H1 (cell line): ENCODE results near the gene IZUMO2. TPM values are rescaled to one million over a fixed set of nuclear protein-coding genes. Genes with fewer than 3 reads are reported as not detected.

ENCODE experiments used
- CTCF ChIA-PET: fragments of 300-600 bp; sonication (Branson Sonifier 250); formaldehyde crosslinking; loops from one replicate; lab custom pipeline; 2021; ENCODE audit not compliant: partially characterized antibody; lab: Charles Lee
- POLR2A ChIA-PET: fragments of 300-600 bp; sonication (Branson Sonifier 250); formaldehyde crosslinking; loops from one replicate; lab custom pipeline; 2021; ENCODE audit warnings: inconsistent platforms; ENCODE audit not compliant: partially characterized antibody; lab: Charles Lee
- DNase-seq, 2 experiments: peaks; one replicate each; pipeline versions ENCODE4 v3.0.0 to v3.0.0-alpha.2; 2010 to 2022; ENCODE audit warnings: low spot score in 2 of 2, low read depth in 1 of 2, mixed read lengths in 1 of 2
- FAIRE-seq: peaks from 2 replicates; lab custom pipeline; 2011; peaks lifted over from hg19 to GRCh38; lab: Jason Lieb, UNC
- H2AFZ ChIP-seq: 2 replicates; pipeline ENCODE4 v1.8.1; 2012; ENCODE audit warnings: low read length, inconsistent platforms
- H2AK5ac ChIP-seq: 2 replicates; pipeline ENCODE4 v1.6.1; 2013; ENCODE audit warnings: low read depth, low read length
- H2BK120ac ChIP-seq: replicated peaks from 2 replicates; pipeline ENCODE3; 2013; ENCODE audit warnings: low read depth, low read length, inconsistent platforms
- H2BK12ac ChIP-seq: 2 replicates; pipeline ENCODE4 v1.6.1; 2013; ENCODE audit warnings: low read depth, low read length
- H2BK15ac ChIP-seq: 2 replicates; pipeline ENCODE4 v1.6.1; 2013; ENCODE audit warnings: low read length
- H2BK20ac ChIP-seq: 2 replicates; pipeline ENCODE4 v1.6.1; 2013; ENCODE audit warnings: low read length
- H2BK5ac ChIP-seq: 2 replicates; pipeline ENCODE4 v1.6.1; 2013; ENCODE audit warnings: low read depth, low read length
- H3K14ac ChIP-seq: 2 replicates; pipeline ENCODE4 v1.6.1; 2013; ENCODE audit warnings: inconsistent platforms; ENCODE audit not compliant: insufficient read length
- H3K18ac ChIP-seq: 2 replicates; pipeline ENCODE4 v1.6.1; 2013; ENCODE audit warnings: low read length; ENCODE audit errors: extremely low read depth
- H3K23ac ChIP-seq: 2 replicates; pipeline ENCODE4 v1.6.1; 2013; ENCODE audit warnings: inconsistent platforms; ENCODE audit not compliant: insufficient read length
- H3K23me2 ChIP-seq: 2 replicates; pipeline ENCODE4 v1.6.1; 2013; ENCODE audit warnings: low read depth, low read length
- H3K27ac ChIP-seq: 2 replicates; pipeline ENCODE4 v1.6.1; 2011; ENCODE audit warnings: low read depth, low read length, inconsistent platforms
- H3K27me3 ChIP-seq, 4 experiments: replicated peaks in 1 of 4; 1 replicate in 1 of 4; 2 replicates in 3 of 4; pipeline versions ENCODE4 v1.6.1 to v1.8.1; 2011 to 2013; ENCODE audit warnings: low read length in 3 of 4, mild to moderate bottlenecking in 3 of 4, inconsistent platforms in 2 of 4, mixed read lengths in 2 of 4, moderate library complexity in 1 of 4; ENCODE audit not compliant: control insufficient read depth in 3 of 4, insufficient read depth in 3 of 4; ENCODE audit errors: extremely low read depth in 1 of 4
- H3K36me3 ChIP-seq, 4 experiments: 2 replicates each; pipeline versions ENCODE4 v1.6.1 to v1.8.1; 2011 to 2013; ENCODE audit warnings: mild to moderate bottlenecking in 4 of 4, low read length in 3 of 4, moderate library complexity in 2 of 4, control low read depth in 1 of 4, inconsistent platforms in 1 of 4; ENCODE audit not compliant: insufficient read depth in 4 of 4, control insufficient read depth in 2 of 4
- H3K4ac ChIP-seq: replicated peaks from 2 replicates; pipeline ENCODE3; 2013; ENCODE audit warnings: low read length, low read depth, mixed read lengths, inconsistent platforms; ENCODE audit not compliant: insufficient read length
- H3K4me1 ChIP-seq, 4 experiments: replicated peaks in 1 of 4; 1 replicate in 1 of 4; 2 replicates in 3 of 4; pipeline versions ENCODE4 v1.6.1 to v1.8.1; 2011 to 2013; ENCODE audit warnings: low read length in 3 of 4, inconsistent platforms in 2 of 4, mixed read lengths in 1 of 4; ENCODE audit not compliant: insufficient read depth in 4 of 4, control insufficient read depth in 3 of 4
- H3K4me2 ChIP-seq, 2 experiments: 2 replicates each; pipeline versions ENCODE4 v1.6.1 to v1.8.1; 2011 to 2013; ENCODE audit warnings: low read depth in 2 of 2, low read length in 2 of 2, control low read depth in 1 of 2, inconsistent platforms in 1 of 2, mild to moderate bottlenecking in 1 of 2; ENCODE audit not compliant: insufficient read depth in 1 of 2
- H3K4me3 ChIP-seq, 4 experiments: fragments of 200-600, 300-600 bp in 1 of 4; sonication (generic), shearing (Covaris generic), sonication (Bioruptor Twin) in 1 of 4; 2 replicates each; pipeline versions ENCODE4 v1.5.1 to v1.8.1; 2011 to 2016; ENCODE audit warnings: low read length in 4 of 4, low read depth in 3 of 4, control low read depth in 2 of 4, inconsistent platforms in 2 of 4, mild to moderate bottlenecking in 2 of 4, mixed read lengths in 1 of 4, moderate library complexity in 1 of 4; ENCODE audit not compliant: insufficient read depth in 2 of 4; ENCODE audit errors: extremely low read depth in 1 of 4
- H3K56ac ChIP-seq: replicated peaks from 2 replicates; pipeline ENCODE3; 2013; ENCODE audit warnings: low read depth, mild to moderate bottlenecking, mixed read lengths, low read length, inconsistent platforms; ENCODE audit not compliant: insufficient read length
- H3K79me1 ChIP-seq: 2 replicates; pipeline ENCODE4 v1.6.1; 2013; ENCODE audit warnings: low read depth, low read length, control low read depth
- H3K79me2 ChIP-seq, 2 experiments: 2 replicates each; pipeline versions ENCODE4 v1.6.1 to v1.8.1; 2012 to 2013; ENCODE audit warnings: low read length in 2 of 2, mild to moderate bottlenecking in 2 of 2, inconsistent platforms in 1 of 2; ENCODE audit not compliant: insufficient read depth in 2 of 2, control insufficient read depth in 1 of 2
- H3K9ac ChIP-seq, 4 experiments: replicated peaks in 1 of 4; 1 replicate in 1 of 4; 2 replicates in 3 of 4; pipeline versions ENCODE4 v1.6.1 to v1.8.1; 2011 to 2013; ENCODE audit warnings: low read depth in 3 of 4, low read length in 3 of 4, control low read depth in 2 of 4, mild to moderate bottlenecking in 2 of 4, moderate library complexity in 2 of 4, inconsistent platforms in 1 of 4; ENCODE audit errors: extremely low read depth in 1 of 4
- H3K9me3 ChIP-seq, 2 experiments: 2 replicates each; pipeline versions ENCODE4 v1.6.1 to v1.8.1; 2012 to 2013; ENCODE audit warnings: mild to moderate bottlenecking in 2 of 2, moderate library complexity in 2 of 2, control low read depth in 1 of 2, inconsistent platforms in 1 of 2, low read depth in 1 of 2, low read length in 1 of 2, mixed read lengths in 1 of 2; ENCODE audit not compliant: insufficient read depth in 2 of 2
- H4K20me1 ChIP-seq, 2 experiments: replicated peaks in 1 of 2; 2 replicates each; pipeline versions ENCODE3 to v1.8.1; 2011 to 2013; ENCODE audit warnings: inconsistent platforms in 2 of 2, low read length in 2 of 2, mild to moderate bottlenecking in 1 of 2; ENCODE audit not compliant: insufficient read depth in 2 of 2, control insufficient read depth in 1 of 2
- H4K5ac ChIP-seq: 2 replicates; pipeline ENCODE4 v1.6.1; 2013; ENCODE audit warnings: low read length, low read depth, mixed read lengths, inconsistent platforms; ENCODE audit not compliant: insufficient read length
- H4K8ac ChIP-seq: 2 replicates; pipeline ENCODE4 v1.8.0; 2013; ENCODE audit warnings: mild to moderate bottlenecking, moderate library complexity, low read length, inconsistent platforms; ENCODE audit not compliant: insufficient read depth; ENCODE audit errors: extremely low read depth
- H4K91ac ChIP-seq: replicated peaks from 2 replicates; pipeline ENCODE3; 2013; ENCODE audit warnings: low read length, mixed read lengths, inconsistent platforms; ENCODE audit not compliant: insufficient read length
- BCL11A ChIP-seq, 2 experiments: IDR thresholded peaks; one replicate each; pipeline ENCODE4 v1.6.1; 2011; ENCODE audit warnings: low read depth in 2 of 2, low read length in 2 of 2, mild to moderate bottlenecking in 2 of 2
- BRCA1 ChIP-seq: IDR thresholded peaks from 2 replicates; pipeline ENCODE4 v1.6.1; 2012; ENCODE audit warnings: low read depth, low read length, improper control_type of control experiment
- GABPA ChIP-seq: IDR thresholded peaks from 2 replicates; pipeline ENCODE4 v1.6.1; 2011; ENCODE audit warnings: mild to moderate bottlenecking, low read length, moderate library complexity, borderline replicate concordance; ENCODE audit not compliant: insufficient read depth
- GTF2F1 ChIP-seq: IDR thresholded peaks from 2 replicates; pipeline ENCODE4 v1.6.1; 2012; ENCODE audit warnings: low read depth, low read length, improper control_type of control experiment, borderline replicate concordance
- KDM1A ChIP-seq: fragments of 200-600, 300-600 bp; sonication (generic); IDR thresholded peaks from 2 replicates; pipeline ENCODE4 v1.7.1; 2016; ENCODE audit warnings: mild to moderate bottlenecking, low read length, borderline replicate concordance
- POLR2AphosphoS5 ChIP-seq: IDR thresholded peaks from 2 replicates; pipeline ENCODE4 v1.6.1; 2011; ENCODE audit warnings: low read depth, low read length
- SAP30 ChIP-seq: fragments of 300-600 bp; sonication (generic); IDR thresholded peaks from 2 replicates; pipeline ENCODE4 v1.7.1; 2012; ENCODE audit warnings: low read length, moderate library complexity, mild to moderate bottlenecking, inconsistent platforms; ENCODE audit not compliant: insufficient read depth, insufficient replicate concordance
- SP1 ChIP-seq: IDR thresholded peaks from 2 replicates; pipeline ENCODE4 v1.6.1; 2011; ENCODE audit warnings: low read depth, low read length
- ZNF274 ChIP-seq: IDR thresholded peaks from 2 replicates; pipeline ENCODE4 v1.7.0; 2012; ENCODE audit warnings: low read length, borderline replicate concordance; ENCODE audit errors: extremely low read depth
- WGBS, 2 experiments: shearing (Covaris generic) in 1 of 2; methylation state at CpG; one replicate each; pipeline versions ENCODE4 v1.1.6 to v1.1.7; 2013 to 2015; ENCODE audit warnings: low lambda C conversion rate in 2 of 2, mixed read lengths in 2 of 2, inconsistent platforms in 1 of 2, low coverage in 1 of 2, missing lambda C conversion rate in 1 of 2; ENCODE audit not compliant: insufficient replicate concordance in 2 of 2, insufficient coverage in 1 of 2, insufficient read length in 1 of 2; ENCODE audit errors: extremely low coverage in 1 of 2, missing lambda C conversion rate in 1 of 2; 5-methylcytosine and 5-hydroxymethylcytosine counted together
- polyA plus RNA-seq, 7 experiments: library from polyadenylated mRNA; depleted of rRNA in 3 of 7; stranded (reverse) in 5 of 7; unstranded in 2 of 7; fragments of >200 nt in 5 of 7; fragments of 200-250 nt in 2 of 7; gene quantifications; 1 replicate in 5 of 7; 2 replicates in 1 of 7; 4 replicates in 1 of 7; pipeline versions ENCODE4 v1.2.1 to v1.2.3, GENCODE V29; 2011 to 2013; ENCODE audit warnings: missing spikeins in 2 of 7, mixed read lengths in 2 of 7
- total RNA-seq: library from RNA; stranded (reverse); fragmentation: NEBNext Ultra II Directional; extraction: Animal tissue kit (Norgen Biotek cat#: 25700); gene quantifications from 2 replicates; pipeline ENCODE4 v1.2.1, GENCODE V29; 2021

The IZUMO2 gene
- total and polyA plus RNA-seq, 2 of the 8 experiments (the other 6 are each of a cell fraction or from before 2014, with no cell fraction given) = 1.7 to 1.9 TPM

DNA sequence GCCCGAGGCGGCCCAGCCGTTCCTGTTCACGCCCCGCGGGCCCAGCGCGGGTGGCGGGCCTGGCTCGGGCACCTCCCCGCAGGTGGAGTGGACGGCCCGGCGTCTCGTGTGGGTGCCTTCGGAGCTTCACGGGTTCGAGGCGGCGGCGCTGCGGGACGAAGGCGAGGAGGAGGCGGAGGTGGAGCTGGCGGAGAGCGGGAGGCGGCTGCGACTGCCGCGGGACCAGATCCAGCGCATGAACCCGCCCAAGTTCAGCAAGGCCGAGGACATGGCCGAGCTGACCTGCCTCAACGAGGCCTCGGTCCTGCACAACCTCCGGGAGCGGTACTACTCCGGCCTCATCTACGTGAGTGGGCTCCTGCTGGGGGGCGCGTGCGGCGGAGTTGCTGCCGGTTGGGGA, 47.3 kb upstream of the IZUMO2 start:
- H3K79me1 ChIP-seq = no peaks in the 10 kb centered on the region; the same call in 1 of the 2 replicates
- peaks cover 0 to 4% of the 10 kb centered on the region in 2 experiments for H4K20me1 ChIP-seq
- H2BK5ac ChIP-seq = no peak overlapping the region
- no peak overlapping the region for H2BK12ac ChIP-seq
- no peak overlapping the region for H3K4me3 ChIP-seq
- H2BK15ac ChIP-seq = no peak overlapping the region
- DNase-seq (no peak), FAIRE-seq (no peak)
- no peak overlapping the region for H3K9ac ChIP-seq
- H3K4me2 ChIP-seq = no peak overlapping the region
- H2AK5ac ChIP-seq = no peak overlapping the region
- no peak overlapping the region for H3K14ac ChIP-seq
- POLR2A ChIA-PET = no interaction called here
- H3K79me2 ChIP-seq = no peaks in the 10 kb centered on the region
- H3K27me3 ChIP-seq = no peaks in the 10 kb centered on the region
- no peak overlapping the region for H4K91ac ChIP-seq
- H2AFZ ChIP-seq = no peak overlapping the region
- 93% methylated on average over 33 of the region's 46 CpGs; no CpG with 5 or more reads in 1 of the 2 experiments for WGBS, 2 experiments
- H3K18ac ChIP-seq = no peak overlapping the region
- H3K4ac ChIP-seq = no peak overlapping the region
- H4K5ac ChIP-seq = no peak overlapping the region
- H3K23ac ChIP-seq = no peak overlapping the region
- peaks cover 0 to 14% (median 9%) of the 10 kb centered on the region in 4 experiments; a peak in 6 of 7 replicates for H3K4me1 ChIP-seq
- H4K8ac ChIP-seq = no peak overlapping the region; the same call in 1 of the 2 replicates
- H2BK20ac ChIP-seq = no peak overlapping the region
- no peak overlapping the region for H2BK120ac ChIP-seq
- no peak overlapping the region for H3K27ac ChIP-seq
- H3K56ac ChIP-seq = no peak overlapping the region
- H3K36me3 ChIP-seq = peaks cover 0 to 19% (median 8%) of the 10 kb centered on the region in 4 experiments; a peak in 2 of 8 replicates
- CTCF ChIA-PET = interaction anchor here (1.0 to 3.4 kb wide), 5 partner anchors 8 to 63 kb away, joined by 3 to 12 read pairs (median 4); no protein-coding TSS in a partner anchor
- H3K9me3 ChIP-seq = peaks cover 0 to 2% of the 10 kb centered on the region in 2 experiments; a peak in 1 of 4 replicates
- H3K23me2 ChIP-seq = peaks cover 5% of the 10 kb centered on the region; the same call in 1 of the 2 replicates
- no peak for TF ChIP-seq POLR2AphosphoS5
- no peak for TF ChIP-seq BRCA1
- TF ChIP-seq KDM1A = no peak
- no peak for TF ChIP-seq SP1
- TF ChIP-seq GABPA = no peak
- TF ChIP-seq GTF2F1 = no peak
- no peak for TF ChIP-seq BCL11A (IDR thresholded peaks at IDR 0.05; ENCODE audit: low read depth in 2 of 2, low read length in 2 of 2)
- no peak for TF ChIP-seq SAP30
- TF ChIP-seq ZNF274 = no peak
